Liver (tissue), 9 donors: ENCODE data around the gene ZNF836. TPM values are rescaled to one million over a fixed set of nuclear protein-coding genes. Genes with fewer than 3 reads are reported as not detected.

ENCODE experiments used
- DNase-seq: peaks from one replicate; pipeline ENCODE4 v3.0.0-alpha.2; 2017; ENCODE audit warnings: low spot score
- H3K27ac ChIP-seq, 2 donors: one replicate each; pipeline ENCODE4 v1.7.0; 2013; ENCODE audit warnings: inconsistent platforms in 2 of 2, low read length in 2 of 2, control low read depth in 1 of 2, low read depth in 1 of 2, mild to moderate bottlenecking in 1 of 2
- H3K27me3 ChIP-seq, 4 donors: one replicate each; pipeline versions ENCODE4 v1.6.1 to v1.7.0; 2013; ENCODE audit warnings: low read length in 3 of 4, inconsistent platforms in 1 of 4, mild to moderate bottlenecking in 1 of 4, moderate library complexity in 1 of 4; ENCODE audit not compliant: control insufficient read depth in 4 of 4, insufficient read depth in 4 of 4
- H3K36me3 ChIP-seq, 4 donors: one replicate each; pipeline versions ENCODE4 v1.6.1 to v1.7.0; 2013; ENCODE audit warnings: low read length in 3 of 4, mild to moderate bottlenecking in 3 of 4, low read depth in 1 of 4, moderate library complexity in 1 of 4; ENCODE audit not compliant: control insufficient read depth in 4 of 4, insufficient read depth in 3 of 4
- H3K4me1 ChIP-seq, 4 donors: one replicate each; pipeline versions ENCODE4 v1.6.1 to v1.7.0; 2013; ENCODE audit warnings: low read length in 3 of 4, mild to moderate bottlenecking in 3 of 4, moderate library complexity in 1 of 4; ENCODE audit not compliant: control insufficient read depth in 4 of 4, insufficient read depth in 4 of 4
- H3K4me3 ChIP-seq, 3 donors: one replicate each; pipeline versions ENCODE4 v1.6.1 to v1.7.0; 2013; ENCODE audit warnings: low read length in 3 of 3, control low read depth in 1 of 3, low read depth in 1 of 3, mild to moderate bottlenecking in 1 of 3
- H3K9ac ChIP-seq, 2 donors: one replicate each; pipeline ENCODE4 v1.7.0; 2013; ENCODE audit warnings: low read length in 2 of 2, mild to moderate bottlenecking in 2 of 2, moderate library complexity in 2 of 2, control low read depth in 1 of 2, low read depth in 1 of 2
- H3K9me3 ChIP-seq, 4 donors: one replicate each; pipeline versions ENCODE4 v1.6.1 to v1.7.0; 2013; ENCODE audit warnings: low read length in 3 of 4; ENCODE audit not compliant: control insufficient read depth in 4 of 4
- ATF3 ChIP-seq: IDR thresholded peaks from 2 replicates; pipeline ENCODE4 v1.6.1; 2016; ENCODE audit warnings: antibody characterized with exemption
- EGR1 ChIP-seq, 2 donors: IDR thresholded peaks; 2 replicates each; pipeline ENCODE4 v1.6.1; 2016 to 2018; ENCODE audit warnings: antibody characterized with exemption in 2 of 2, low read depth in 2 of 2
- FOXA1 ChIP-seq: IDR thresholded peaks from 2 replicates; pipeline ENCODE4 v1.6.1; 2016; ENCODE audit warnings: antibody characterized with exemption
- FOXA2 ChIP-seq: IDR thresholded peaks from 2 replicates; pipeline ENCODE4 v1.6.1; 2016; ENCODE audit warnings: antibody characterized with exemption
- GABPA ChIP-seq, 2 donors: IDR thresholded peaks in 1 of 2; conservative IDR thresholded peaks in 1 of 2; 2 replicates each; pipeline ENCODE4 v1.6.1; 2016; ENCODE audit warnings: antibody characterized with exemption in 2 of 2, mild to moderate bottlenecking in 1 of 2, moderate library complexity in 1 of 2
- HNF4A ChIP-seq, 2 donors: conservative IDR thresholded peaks; 2 replicates each; pipeline ENCODE4 v1.6.1; 2016; ENCODE audit warnings: antibody characterized with exemption in 2 of 2, mild to moderate bottlenecking in 2 of 2
- HNF4G ChIP-seq: IDR thresholded peaks from 2 replicates; pipeline ENCODE4 v1.6.1; 2016; ENCODE audit warnings: antibody characterized with exemption
- JUND ChIP-seq, 2 donors: IDR thresholded peaks; 2 replicates each; pipeline ENCODE4 v1.6.1; 2016; ENCODE audit warnings: antibody characterized with exemption in 2 of 2
- NR2F2 ChIP-seq: IDR thresholded peaks from 2 replicates; pipeline ENCODE4 v1.6.1; 2016; ENCODE audit warnings: antibody characterized with exemption
- RAD21 ChIP-seq, 2 donors: IDR thresholded peaks; 2 replicates each; pipeline ENCODE4 v1.6.1; 2016; ENCODE audit warnings: antibody characterized with exemption in 2 of 2, mild to moderate bottlenecking in 2 of 2
- RXRA ChIP-seq, 2 donors: IDR thresholded peaks; 2 replicates each; pipeline ENCODE4 v1.6.1; 2017 to 2018; ENCODE audit warnings: antibody characterized with exemption in 2 of 2, mild to moderate bottlenecking in 1 of 2
- SP1 ChIP-seq: IDR thresholded peaks from 2 replicates; pipeline ENCODE4 v1.6.1; 2018; ENCODE audit warnings: antibody characterized with exemption, mild to moderate bottlenecking
- TAF1 ChIP-seq: conservative IDR thresholded peaks from 2 replicates; pipeline ENCODE4 v1.6.1; 2016; ENCODE audit warnings: antibody characterized with exemption, mild to moderate bottlenecking
- YY1 ChIP-seq: IDR thresholded peaks from 2 replicates; pipeline ENCODE4 v1.6.1; 2016; ENCODE audit warnings: antibody characterized with exemption, mild to moderate bottlenecking
- WGBS: extraction: QIAGEN DNeasy Blood & Tissue Kit; methylation state at CpG from one replicate; pipeline ENCODE4 v1.1.7; 2013; 5-methylcytosine and 5-hydroxymethylcytosine counted together
- polyA plus RNA-seq, 2 donors: library from polyadenylated mRNA; stranded (reverse) in 1 of 2; unstranded in 1 of 2; fragments of 200-250 nt in 1 of 2; fragments of >200 nt in 1 of 2; fragmentation: Nextera tagmentation in 1 of 2; extraction: Ambion mirVana in 1 of 2; gene quantifications; one replicate each; pipeline versions ENCODE4 v1.2.1 to v1.2.3, GENCODE V29; 2013 to 2015
- total RNA-seq, 2 donors: library from RNA; depleted of rRNA; stranded (reverse); fragments of >200 nt; gene quantifications; one replicate each; pipeline ENCODE4 v1.2.3, GENCODE V29; 2014
- TF ChIP-seq, protein P1 (sequence below): IDR thresholded peaks from 2 replicates; pipeline ENCODE4 v1.6.1; 2016; ENCODE audit warnings: antibody characterized with exemption, mild to moderate bottlenecking
- TF ChIP-seq, protein P2 (sequence below): fragments of 150-350 bp; IDR thresholded peaks from 2 replicates; pipeline ENCODE4 v1.5.1; 2017; ENCODE audit warnings: improper control_type of control experiment, low read depth, low read length; ENCODE audit not compliant: missing input control
- TF ChIP-seq, protein P3 (sequence below): IDR thresholded peaks from 2 replicates; pipeline ENCODE4 v1.6.1; 2016; ENCODE audit warnings: antibody characterized with exemption
- TF ChIP-seq, protein P4 (sequence below): IDR thresholded peaks from 2 replicates; pipeline ENCODE4 v1.6.1; 2016; ENCODE audit warnings: antibody characterized with exemption
- donor health status: healthy.
- donor health status: healthy.
- donor health status: healthy.
- donor health status: healthy.
- donor health status: healthy.

Gene ZNF836
- total and polyA plus RNA-seq, 4 donors, result 0.85 to 3.1 (median 1.8) TPM

- Histone ChIP-seq H3K4me3 (no peak overlapping the region), H3K9me3 (no peaks in the 10 kb centered on the region), H3K9ac (no peak overlapping the region), H3K36me3 (peaks cover 5 to 68% (median 50%) of the 10 kb centered on the region in 4 donors), H3K27ac (no peak overlapping the region), H3K27me3 (no peaks in the 10 kb centered on the region), H3K4me1 (peaks cover 0 to 3% (median 0%) of the 10 kb centered on the region in 4 donors)
- WGBS, result 86% methylated on average over 7 of the region's 7 CpGs
- TF ChIP-seq RXRA (IDR thresholded peaks at IDR 0.05) (no peak), FOXA1 (no peak), FOXA2 (no peak), NR2F2 (no peak), YY1 (no peak), GABPA (IDR thresholded peaks at IDR 0.05 in 1 of 2, conservative IDR thresholded peaks at IDR 0.05 in 1 of 2) (no peak), HNF4G (no peak), JUND (IDR thresholded peaks at IDR 0.05) (no peak), RAD21 (IDR thresholded peaks at IDR 0.05) (no peak), ATF3 (no peak), TAF1 (no peak), EGR1 (IDR thresholded peaks at IDR 0.05; ENCODE audit: low read depth in 2 of 2) (no peak), SP1 (no peak), HNF4A (conservative IDR thresholded peaks at IDR 0.05) (no peak)
- TF ChIP-seq, protein P1, sequence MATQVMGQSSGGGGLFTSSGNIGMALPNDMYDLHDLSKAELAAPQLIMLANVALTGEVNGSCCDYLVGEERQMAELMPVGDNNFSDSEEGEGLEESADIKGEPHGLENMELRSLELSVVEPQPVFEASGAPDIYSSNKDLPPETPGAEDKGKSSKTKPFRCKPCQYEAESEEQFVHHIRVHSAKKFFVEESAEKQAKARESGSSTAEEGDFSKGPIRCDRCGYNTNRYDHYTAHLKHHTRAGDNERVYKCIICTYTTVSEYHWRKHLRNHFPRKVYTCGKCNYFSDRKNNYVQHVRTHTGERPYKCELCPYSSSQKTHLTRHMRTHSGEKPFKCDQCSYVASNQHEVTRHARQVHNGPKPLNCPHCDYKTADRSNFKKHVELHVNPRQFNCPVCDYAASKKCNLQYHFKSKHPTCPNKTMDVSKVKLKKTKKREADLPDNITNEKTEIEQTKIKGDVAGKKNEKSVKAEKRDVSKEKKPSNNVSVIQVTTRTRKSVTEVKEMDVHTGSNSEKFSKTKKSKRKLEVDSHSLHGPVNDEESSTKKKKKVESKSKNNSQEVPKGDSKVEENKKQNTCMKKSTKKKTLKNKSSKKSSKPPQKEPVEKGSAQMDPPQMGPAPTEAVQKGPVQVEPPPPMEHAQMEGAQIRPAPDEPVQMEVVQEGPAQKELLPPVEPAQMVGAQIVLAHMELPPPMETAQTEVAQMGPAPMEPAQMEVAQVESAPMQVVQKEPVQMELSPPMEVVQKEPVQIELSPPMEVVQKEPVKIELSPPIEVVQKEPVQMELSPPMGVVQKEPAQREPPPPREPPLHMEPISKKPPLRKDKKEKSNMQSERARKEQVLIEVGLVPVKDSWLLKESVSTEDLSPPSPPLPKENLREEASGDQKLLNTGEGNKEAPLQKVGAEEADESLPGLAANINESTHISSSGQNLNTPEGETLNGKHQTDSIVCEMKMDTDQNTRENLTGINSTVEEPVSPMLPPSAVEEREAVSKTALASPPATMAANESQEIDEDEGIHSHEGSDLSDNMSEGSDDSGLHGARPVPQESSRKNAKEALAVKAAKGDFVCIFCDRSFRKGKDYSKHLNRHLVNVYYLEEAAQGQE, result no peak
- TF ChIP-seq, protein P2, sequence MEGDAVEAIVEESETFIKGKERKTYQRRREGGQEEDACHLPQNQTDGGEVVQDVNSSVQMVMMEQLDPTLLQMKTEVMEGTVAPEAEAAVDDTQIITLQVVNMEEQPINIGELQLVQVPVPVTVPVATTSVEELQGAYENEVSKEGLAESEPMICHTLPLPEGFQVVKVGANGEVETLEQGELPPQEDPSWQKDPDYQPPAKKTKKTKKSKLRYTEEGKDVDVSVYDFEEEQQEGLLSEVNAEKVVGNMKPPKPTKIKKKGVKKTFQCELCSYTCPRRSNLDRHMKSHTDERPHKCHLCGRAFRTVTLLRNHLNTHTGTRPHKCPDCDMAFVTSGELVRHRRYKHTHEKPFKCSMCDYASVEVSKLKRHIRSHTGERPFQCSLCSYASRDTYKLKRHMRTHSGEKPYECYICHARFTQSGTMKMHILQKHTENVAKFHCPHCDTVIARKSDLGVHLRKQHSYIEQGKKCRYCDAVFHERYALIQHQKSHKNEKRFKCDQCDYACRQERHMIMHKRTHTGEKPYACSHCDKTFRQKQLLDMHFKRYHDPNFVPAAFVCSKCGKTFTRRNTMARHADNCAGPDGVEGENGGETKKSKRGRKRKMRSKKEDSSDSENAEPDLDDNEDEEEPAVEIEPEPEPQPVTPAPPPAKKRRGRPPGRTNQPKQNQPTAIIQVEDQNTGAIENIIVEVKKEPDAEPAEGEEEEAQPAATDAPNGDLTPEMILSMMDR, result no peak
- TF ChIP-seq, protein P3, sequence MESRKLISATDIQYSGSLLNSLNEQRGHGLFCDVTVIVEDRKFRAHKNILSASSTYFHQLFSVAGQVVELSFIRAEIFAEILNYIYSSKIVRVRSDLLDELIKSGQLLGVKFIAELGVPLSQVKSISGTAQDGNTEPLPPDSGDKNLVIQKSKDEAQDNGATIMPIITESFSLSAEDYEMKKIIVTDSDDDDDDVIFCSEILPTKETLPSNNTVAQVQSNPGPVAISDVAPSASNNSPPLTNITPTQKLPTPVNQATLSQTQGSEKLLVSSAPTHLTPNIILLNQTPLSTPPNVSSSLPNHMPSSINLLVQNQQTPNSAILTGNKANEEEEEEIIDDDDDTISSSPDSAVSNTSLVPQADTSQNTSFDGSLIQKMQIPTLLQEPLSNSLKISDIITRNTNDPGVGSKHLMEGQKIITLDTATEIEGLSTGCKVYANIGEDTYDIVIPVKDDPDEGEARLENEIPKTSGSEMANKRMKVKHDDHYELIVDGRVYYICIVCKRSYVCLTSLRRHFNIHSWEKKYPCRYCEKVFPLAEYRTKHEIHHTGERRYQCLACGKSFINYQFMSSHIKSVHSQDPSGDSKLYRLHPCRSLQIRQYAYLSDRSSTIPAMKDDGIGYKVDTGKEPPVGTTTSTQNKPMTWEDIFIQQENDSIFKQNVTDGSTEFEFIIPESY, result no peak
- TF ChIP-seq, protein P4, sequence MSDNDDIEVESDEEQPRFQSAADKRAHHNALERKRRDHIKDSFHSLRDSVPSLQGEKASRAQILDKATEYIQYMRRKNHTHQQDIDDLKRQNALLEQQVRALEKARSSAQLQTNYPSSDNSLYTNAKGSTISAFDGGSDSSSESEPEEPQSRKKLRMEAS, result no peak
- DNase-seq, result no peak
Observed at GRCh38 chr19:52200044-52200443, 28.6 kb upstream of the ZNF836 start.
